Ishikawa (cell line): ENCODE results near the gene GLT8D2.

Experiments used
- EGR1 ChIP-seq: IDR thresholded peaks from 2 replicates; pipeline ENCODE4 v1.6.1; 2012
- EP300 ChIP-seq: IDR thresholded peaks from 2 replicates; pipeline ENCODE4 v1.6.1; 2012; ENCODE audit warnings: borderline replicate concordance
- RAD21 ChIP-seq: IDR thresholded peaks from 2 replicates; pipeline ENCODE4 v1.6.1; 2012; ENCODE audit warnings: low read depth
- TAF1 ChIP-seq: IDR thresholded peaks from 2 replicates; pipeline ENCODE4 v1.6.1; 2012; ENCODE audit warnings: low read depth, mild to moderate bottlenecking
- TCF12 ChIP-seq: IDR thresholded peaks from 2 replicates; pipeline ENCODE4 v1.6.1; 2012; ENCODE audit warnings: low read depth
- YY1 ChIP-seq: IDR thresholded peaks from 2 replicates; pipeline ENCODE4 v1.6.1; 2012; ENCODE audit warnings: low read depth
- ZBTB7A ChIP-seq: IDR thresholded peaks from 2 replicates; pipeline ENCODE4 v1.6.1; 2012; ENCODE audit warnings: low read depth
- TF ChIP-seq, protein P1 (sequence below): IDR thresholded peaks from 2 replicates; pipeline ENCODE4 v1.6.1; 2012; ENCODE audit warnings: low read depth, mild to moderate bottlenecking
- TF ChIP-seq, protein P2 (sequence below): IDR thresholded peaks from 2 replicates; pipeline ENCODE4 v1.6.1; 2012

DNA sequence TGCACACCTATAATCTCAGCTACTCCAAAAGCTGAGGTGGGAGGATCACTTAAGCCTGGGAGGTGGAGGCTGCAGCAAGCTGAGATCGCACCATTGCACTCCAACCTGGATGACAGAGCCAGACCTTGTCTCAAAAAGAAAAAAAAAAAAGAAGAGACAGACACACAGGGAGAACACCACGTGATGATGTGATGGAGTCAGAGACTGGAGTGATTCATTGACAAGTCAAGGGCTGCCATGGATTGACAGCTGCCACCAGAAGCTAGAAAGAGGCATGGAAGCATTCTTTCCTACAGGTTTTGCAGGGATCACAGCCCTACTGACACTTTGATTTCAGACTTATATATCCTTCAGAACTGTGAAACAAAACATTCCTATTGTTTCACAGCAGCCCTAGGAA is 10.8 kb upstream of the GLT8D2 start:
- TF ChIP-seq, protein P1, sequence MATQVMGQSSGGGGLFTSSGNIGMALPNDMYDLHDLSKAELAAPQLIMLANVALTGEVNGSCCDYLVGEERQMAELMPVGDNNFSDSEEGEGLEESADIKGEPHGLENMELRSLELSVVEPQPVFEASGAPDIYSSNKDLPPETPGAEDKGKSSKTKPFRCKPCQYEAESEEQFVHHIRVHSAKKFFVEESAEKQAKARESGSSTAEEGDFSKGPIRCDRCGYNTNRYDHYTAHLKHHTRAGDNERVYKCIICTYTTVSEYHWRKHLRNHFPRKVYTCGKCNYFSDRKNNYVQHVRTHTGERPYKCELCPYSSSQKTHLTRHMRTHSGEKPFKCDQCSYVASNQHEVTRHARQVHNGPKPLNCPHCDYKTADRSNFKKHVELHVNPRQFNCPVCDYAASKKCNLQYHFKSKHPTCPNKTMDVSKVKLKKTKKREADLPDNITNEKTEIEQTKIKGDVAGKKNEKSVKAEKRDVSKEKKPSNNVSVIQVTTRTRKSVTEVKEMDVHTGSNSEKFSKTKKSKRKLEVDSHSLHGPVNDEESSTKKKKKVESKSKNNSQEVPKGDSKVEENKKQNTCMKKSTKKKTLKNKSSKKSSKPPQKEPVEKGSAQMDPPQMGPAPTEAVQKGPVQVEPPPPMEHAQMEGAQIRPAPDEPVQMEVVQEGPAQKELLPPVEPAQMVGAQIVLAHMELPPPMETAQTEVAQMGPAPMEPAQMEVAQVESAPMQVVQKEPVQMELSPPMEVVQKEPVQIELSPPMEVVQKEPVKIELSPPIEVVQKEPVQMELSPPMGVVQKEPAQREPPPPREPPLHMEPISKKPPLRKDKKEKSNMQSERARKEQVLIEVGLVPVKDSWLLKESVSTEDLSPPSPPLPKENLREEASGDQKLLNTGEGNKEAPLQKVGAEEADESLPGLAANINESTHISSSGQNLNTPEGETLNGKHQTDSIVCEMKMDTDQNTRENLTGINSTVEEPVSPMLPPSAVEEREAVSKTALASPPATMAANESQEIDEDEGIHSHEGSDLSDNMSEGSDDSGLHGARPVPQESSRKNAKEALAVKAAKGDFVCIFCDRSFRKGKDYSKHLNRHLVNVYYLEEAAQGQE = no peak
- TF ChIP-seq TCF12 (no peak), EP300 (no peak), ZBTB7A (no peak), TAF1 (no peak), YY1 (no peak), RAD21 (no peak), EGR1 (no peak)
- TF ChIP-seq, protein P2, sequence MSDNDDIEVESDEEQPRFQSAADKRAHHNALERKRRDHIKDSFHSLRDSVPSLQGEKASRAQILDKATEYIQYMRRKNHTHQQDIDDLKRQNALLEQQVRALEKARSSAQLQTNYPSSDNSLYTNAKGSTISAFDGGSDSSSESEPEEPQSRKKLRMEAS = no peak
